Loucy (cell line): ENCODE data around the gene GABRA4.

Experiments
- H2AFZ ChIP-seq: fragments of 200-600 bp; sonication (generic); 2 replicates; pipeline ENCODE4 v1.6.0; 2016; ENCODE audit warnings: antibody characterized with exemption, mild to moderate bottlenecking, low read length, moderate library complexity
- H3F3A ChIP-seq: fragments of 200-600 bp; 2 replicates; pipeline ENCODE4 v1.6.0; 2016; ENCODE audit warnings: antibody characterized with exemption, low read depth, mild to moderate bottlenecking
- H3K27me3 ChIP-seq: fragments of 200-600 bp; sonication (generic); 2 replicates; pipeline ENCODE4 v1.6.1; 2014; ENCODE audit warnings: low read length, mild to moderate bottlenecking; ENCODE audit not compliant: insufficient read depth, poor library complexity, severe bottlenecking
- H3K36me3 ChIP-seq: fragments of 200-600 bp; sonication (generic); 2 replicates; pipeline ENCODE4 v1.6.1; 2016; ENCODE audit warnings: low read length; ENCODE audit not compliant: insufficient read depth
- H3K4me1 ChIP-seq: fragments of 200-600 bp; sonication (generic); 2 replicates; pipeline ENCODE4 v1.5.1; 2014; ENCODE audit warnings: low read length, mild to moderate bottlenecking; ENCODE audit not compliant: insufficient read depth, poor library complexity, severe bottlenecking
- H3K4me2 ChIP-seq: fragments of 200-600 bp; sonication (generic); 2 replicates; pipeline ENCODE4 v1.6.0; 2014; ENCODE audit warnings: antibody characterized with exemption, low read length, low read depth, mild to moderate bottlenecking; ENCODE audit not compliant: poor library complexity, severe bottlenecking
- H3K4me3 ChIP-seq: fragments of 200-600 bp; sonication (generic); 2 replicates; pipeline ENCODE4 v1.5.1; 2014; ENCODE audit warnings: low read length, mild to moderate bottlenecking, mixed read lengths; ENCODE audit not compliant: poor library complexity, severe bottlenecking
- H3K79me2 ChIP-seq: fragments of 200-600 bp; sonication (generic); 2 replicates; pipeline ENCODE4 v1.6.1; 2014; ENCODE audit warnings: low read length; ENCODE audit not compliant: insufficient read depth
- H3K9ac ChIP-seq: fragments of 200-600 bp; sonication (generic); 2 replicates; pipeline ENCODE4 v1.6.0; 2014; ENCODE audit warnings: mild to moderate bottlenecking, low read depth, low read length, moderate library complexity; ENCODE audit not compliant: poor library complexity, severe bottlenecking
- H3K9me2 ChIP-seq: fragments of 200-600 bp; sonication (generic); replicated peaks from 2 replicates; pipeline ENCODE4 v1.6.1; 2016; ENCODE audit warnings: low read depth, low read length, mixed read lengths
- H3K9me3 ChIP-seq: fragments of 200-600 bp; sonication (generic); 2 replicates; pipeline ENCODE4 v1.6.1; 2014; ENCODE audit warnings: mild to moderate bottlenecking, antibody characterized with exemption, low read length, low read depth; ENCODE audit not compliant: insufficient read depth
- H4K20me1 ChIP-seq: fragments of 200-600 bp; sonication (generic); 2 replicates; pipeline ENCODE4 v1.6.0; 2014; ENCODE audit warnings: antibody characterized with exemption, low read length, mild to moderate bottlenecking; ENCODE audit not compliant: insufficient read depth, poor library complexity, severe bottlenecking
- EZH2phosphoT487 ChIP-seq: fragments of 200-600 bp; IDR thresholded peaks from 2 replicates; pipeline ENCODE4 v1.6.1; 2018; ENCODE audit warnings: antibody characterized with exemption, mild to moderate bottlenecking, moderate library complexity, borderline replicate concordance
- TF ChIP-seq, protein P1 (sequence below): fragments of 200-600 bp; sonication (generic); conservative IDR thresholded peaks from 2 replicates; pipeline ENCODE4 v1.5.1; 2014; ENCODE audit warnings: mild to moderate bottlenecking, antibody characterized with exemption, low read length

GABRA4 gene

DNA sequence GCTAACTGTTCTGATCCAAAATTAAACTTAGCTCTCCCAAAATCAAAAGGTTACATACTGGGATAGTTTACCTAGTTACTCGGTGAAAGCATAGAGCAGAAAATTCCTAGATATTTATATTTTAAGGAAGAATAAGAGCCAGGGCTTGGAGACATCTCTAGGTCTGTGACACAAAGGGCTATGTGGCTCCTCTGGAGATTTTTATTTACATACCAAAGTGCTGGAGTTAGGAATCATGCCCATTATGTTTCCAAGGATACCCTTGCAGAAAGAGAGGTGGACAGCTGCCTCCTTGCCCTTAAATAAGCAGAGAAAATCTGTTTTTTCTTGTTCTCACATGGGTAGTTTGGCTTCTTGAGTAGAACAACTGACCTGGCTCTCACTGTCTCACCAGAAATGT is 93.3 kb downstream of the GABRA4 start:
- H2AFZ ChIP-seq = no peak overlapping the region
- TF ChIP-seq EZH2phosphoT487 = no peak
- TF ChIP-seq, protein P1, sequence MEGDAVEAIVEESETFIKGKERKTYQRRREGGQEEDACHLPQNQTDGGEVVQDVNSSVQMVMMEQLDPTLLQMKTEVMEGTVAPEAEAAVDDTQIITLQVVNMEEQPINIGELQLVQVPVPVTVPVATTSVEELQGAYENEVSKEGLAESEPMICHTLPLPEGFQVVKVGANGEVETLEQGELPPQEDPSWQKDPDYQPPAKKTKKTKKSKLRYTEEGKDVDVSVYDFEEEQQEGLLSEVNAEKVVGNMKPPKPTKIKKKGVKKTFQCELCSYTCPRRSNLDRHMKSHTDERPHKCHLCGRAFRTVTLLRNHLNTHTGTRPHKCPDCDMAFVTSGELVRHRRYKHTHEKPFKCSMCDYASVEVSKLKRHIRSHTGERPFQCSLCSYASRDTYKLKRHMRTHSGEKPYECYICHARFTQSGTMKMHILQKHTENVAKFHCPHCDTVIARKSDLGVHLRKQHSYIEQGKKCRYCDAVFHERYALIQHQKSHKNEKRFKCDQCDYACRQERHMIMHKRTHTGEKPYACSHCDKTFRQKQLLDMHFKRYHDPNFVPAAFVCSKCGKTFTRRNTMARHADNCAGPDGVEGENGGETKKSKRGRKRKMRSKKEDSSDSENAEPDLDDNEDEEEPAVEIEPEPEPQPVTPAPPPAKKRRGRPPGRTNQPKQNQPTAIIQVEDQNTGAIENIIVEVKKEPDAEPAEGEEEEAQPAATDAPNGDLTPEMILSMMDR = no peak
- H3K4me1 ChIP-seq = no peaks in the 10 kb centered on the region
- no peaks in the 10 kb centered on the region for H3K27me3 ChIP-seq
- H3K36me3 ChIP-seq = no peaks in the 10 kb centered on the region
- no peaks in the 10 kb centered on the region for H3K9me2 ChIP-seq
- no peak overlapping the region for H3K4me3 ChIP-seq
- H4K20me1 ChIP-seq = no peaks in the 10 kb centered on the region
- no peaks in the 10 kb centered on the region for H3K9me3 ChIP-seq
- no peak overlapping the region for H3K9ac ChIP-seq
- no peaks in the 10 kb centered on the region for H3K79me2 ChIP-seq
- no peaks in the 10 kb centered on the region for H3F3A ChIP-seq
- H3K4me2 ChIP-seq = no peak overlapping the region

GRCh38 chr4:46894826-46895225 is 98.6 kb downstream of the GABRA4 start:
- H3K79me2 ChIP-seq = no peaks in the 10 kb centered on the region
- H3K27me3 ChIP-seq = no peaks in the 10 kb centered on the region
- no peak overlapping the region for H2AFZ ChIP-seq
- H4K20me1 ChIP-seq = no peaks in the 10 kb centered on the region
- no peaks in the 10 kb centered on the region for H3F3A ChIP-seq
- H3K9me2 ChIP-seq = no peaks in the 10 kb centered on the region
- no peak overlapping the region for H3K4me3 ChIP-seq
- H3K9ac ChIP-seq = no peak overlapping the region
- H3K9me3 ChIP-seq = no peaks in the 10 kb centered on the region
- TF ChIP-seq EZH2phosphoT487 = no peak
- H3K4me1 ChIP-seq = no peaks in the 10 kb centered on the region
- no peaks in the 10 kb centered on the region for H3K36me3 ChIP-seq
- no peak overlapping the region for H3K4me2 ChIP-seq

- no peaks in the 10 kb centered on the region for H4K20me1 ChIP-seq
- no peaks in the 10 kb centered on the region for H3K36me3 ChIP-seq
- no peaks in the 10 kb centered on the region for H3K4me1 ChIP-seq
- no peak overlapping the region for H3K9ac ChIP-seq
- H3K4me3 ChIP-seq = no peak overlapping the region
- H3K9me3 ChIP-seq = no peaks in the 10 kb centered on the region
- no peaks in the 10 kb centered on the region for H3F3A ChIP-seq
- no peak overlapping the region for H2AFZ ChIP-seq
- H3K9me2 ChIP-seq = no peaks in the 10 kb centered on the region
- TF ChIP-seq, protein P1 = no peak
- TF ChIP-seq EZH2phosphoT487 = no peak
- H3K27me3 ChIP-seq = no peaks in the 10 kb centered on the region
- no peaks in the 10 kb centered on the region for H3K79me2 ChIP-seq
- H3K4me2 ChIP-seq = no peak overlapping the region
Measured at GRCh38 chr4:46890056-46890455, 103.3 kb downstream of the GABRA4 start.

DNA sequence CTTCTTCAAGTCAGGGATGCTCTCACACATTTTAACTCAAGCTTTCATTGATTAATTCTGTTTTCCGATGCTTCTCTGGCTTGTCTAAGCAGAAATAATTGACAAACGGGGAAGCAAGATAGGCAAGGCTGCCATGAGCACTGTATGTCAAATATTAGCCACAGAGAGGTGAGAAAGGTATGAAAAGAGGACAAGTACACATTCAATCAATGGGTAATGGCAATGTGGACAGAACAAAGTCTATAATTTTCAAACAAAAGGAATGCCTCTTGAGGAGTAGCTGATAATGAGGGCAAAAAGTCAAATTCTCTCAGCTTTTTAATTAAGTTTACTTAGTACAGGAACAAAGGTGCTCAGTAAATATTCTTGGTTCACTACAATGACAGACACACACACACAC is 104.0 kb downstream of the GABRA4 start:
- Histone ChIP-seq H3K9me3 (no peaks in the 10 kb centered on the region), H4K20me1 (no peaks in the 10 kb centered on the region), H3K9me2 (no peaks in the 10 kb centered on the region), H3K27me3 (no peaks in the 10 kb centered on the region), H3K79me2 (no peaks in the 10 kb centered on the region), H3K36me3 (no peaks in the 10 kb centered on the region), H3K4me1 (no peaks in the 10 kb centered on the region), H2AFZ (no peak overlapping the region), H3F3A (no peaks in the 10 kb centered on the region), H3K4me3 (no peak overlapping the region), H3K9ac (no peak overlapping the region), H3K4me2 (no peak overlapping the region)
- TF ChIP-seq, protein P1 = no peak
- TF ChIP-seq EZH2phosphoT487 = no peak
